ENCODE data around the gene ANKH. TPM values are rescaled to one million over a fixed set of nuclear protein-coding genes. Genes with fewer than 3 reads are reported as not detected.

Gene ANKH
- polyA plus RNA-seq, 1 donor (not counting 4 experiments of a cell fraction or from before 2014, with no cell fraction given): 13.8 TPM

GRCh38 chr5:14672484-14673394 lies 198.8 kb downstream of the ANKH start:
- FAIRE-seq (no peak), DNase-seq (ENCODE audit: low read depth, low spot score) (no peak)
- dilution Hi-C loops (cut with MboI; ENCODE audit: extremely low pct_ligation_motif_present, low sequenced_read_pairs): no loop called here
- H3K27me3 ChIP-seq (ENCODE audit: control insufficient read depth, extremely low read depth, insufficient read depth, low read length): no peaks in the 10 kb centered on the region
- peaks cover 2% of the 10 kb centered on the region for H4K20me1 ChIP-seq (ENCODE audit: control insufficient read depth, extremely low read depth, insufficient read depth, low read length)
- H3K4me3 ChIP-seq (ENCODE audit: control insufficient read depth in 2 of 3, extremely low read depth in 1 of 3, insufficient read depth in 2 of 3, low read depth in 1 of 3, low read length in 3 of 3): no peak overlapping the region
- TF ChIP-seq, protein P1, sequence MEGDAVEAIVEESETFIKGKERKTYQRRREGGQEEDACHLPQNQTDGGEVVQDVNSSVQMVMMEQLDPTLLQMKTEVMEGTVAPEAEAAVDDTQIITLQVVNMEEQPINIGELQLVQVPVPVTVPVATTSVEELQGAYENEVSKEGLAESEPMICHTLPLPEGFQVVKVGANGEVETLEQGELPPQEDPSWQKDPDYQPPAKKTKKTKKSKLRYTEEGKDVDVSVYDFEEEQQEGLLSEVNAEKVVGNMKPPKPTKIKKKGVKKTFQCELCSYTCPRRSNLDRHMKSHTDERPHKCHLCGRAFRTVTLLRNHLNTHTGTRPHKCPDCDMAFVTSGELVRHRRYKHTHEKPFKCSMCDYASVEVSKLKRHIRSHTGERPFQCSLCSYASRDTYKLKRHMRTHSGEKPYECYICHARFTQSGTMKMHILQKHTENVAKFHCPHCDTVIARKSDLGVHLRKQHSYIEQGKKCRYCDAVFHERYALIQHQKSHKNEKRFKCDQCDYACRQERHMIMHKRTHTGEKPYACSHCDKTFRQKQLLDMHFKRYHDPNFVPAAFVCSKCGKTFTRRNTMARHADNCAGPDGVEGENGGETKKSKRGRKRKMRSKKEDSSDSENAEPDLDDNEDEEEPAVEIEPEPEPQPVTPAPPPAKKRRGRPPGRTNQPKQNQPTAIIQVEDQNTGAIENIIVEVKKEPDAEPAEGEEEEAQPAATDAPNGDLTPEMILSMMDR (optimal IDR thresholded peaks at IDR 0.05 in 1 of 3, IDR thresholded peaks at IDR 0.05 in 1 of 3, conservative IDR thresholded peaks at IDR 0.05 in 1 of 3; ENCODE audit: extremely low read depth in 1 of 3, insufficient read depth in 2 of 3, low read length in 3 of 3): no peak
- no peak for TF ChIP-seq EZH2 (IDR thresholded peaks at IDR 0.05; ENCODE audit: low read length)
- no peaks in the 10 kb centered on the region for H3K9me3 ChIP-seq (ENCODE audit: control insufficient read depth, low read depth, low read length)
- peaks cover 67% of the 10 kb centered on the region for H3K4me1 ChIP-seq (ENCODE audit: control insufficient read depth, extremely low read depth, insufficient read depth, low read length)
- H3K4me2 ChIP-seq (ENCODE audit: control insufficient read depth, extremely low read depth, insufficient read depth, low read depth, low read length): peak overlapping the region; percentile 13
- peaks cover 82% of the 10 kb centered on the region for H3K79me2 ChIP-seq (ENCODE audit: control insufficient read depth, insufficient read depth, low read length)
- no peaks in the 10 kb centered on the region for H3K9me1 ChIP-seq (ENCODE audit: control insufficient read depth, extremely low read depth, insufficient read depth, low read length)
- H3K9ac ChIP-seq (ENCODE audit: control insufficient read depth, extremely low read depth, insufficient read depth, low read length): no peak overlapping the region
- peak overlapping the region; percentile 48 for H3K27ac ChIP-seq (ENCODE audit: control insufficient read depth, insufficient read depth, low read length)
- H3K36me3 ChIP-seq (ENCODE audit: control insufficient read depth in 2 of 2, extremely low read depth in 1 of 2, insufficient read depth in 2 of 2, low read length in 2 of 2): peaks cover 0 to 4% of the 10 kb centered on the region in 2 experiments
- H2AFZ ChIP-seq (ENCODE audit: control insufficient read depth, low read length): no peak overlapping the region

DNA sequence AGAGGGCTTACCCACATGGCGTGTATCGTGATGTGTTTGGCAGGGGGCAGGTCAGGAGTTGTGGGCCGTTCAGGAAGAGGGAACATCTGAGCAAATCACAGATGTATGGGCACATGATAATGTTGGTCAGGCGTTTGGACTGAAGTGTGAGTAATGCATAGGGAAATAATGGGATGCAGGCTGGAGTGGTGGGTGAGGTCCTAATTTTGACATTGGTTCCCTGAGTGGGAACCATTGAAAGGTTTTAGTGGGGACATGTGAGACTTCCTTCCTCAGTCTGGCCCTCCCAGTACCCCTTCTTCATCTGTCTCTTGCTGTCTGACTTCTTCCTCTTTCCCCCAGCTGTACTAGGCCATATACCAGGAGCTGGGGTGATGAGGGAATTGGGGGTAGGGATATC lies 199.5 kb downstream of the ANKH start:
- no peak overlapping the region for H2AFZ ChIP-seq (ENCODE audit: control insufficient read depth, low read length)
- no peak for FAIRE-seq
- no peaks in the 10 kb centered on the region for H3K27me3 ChIP-seq (ENCODE audit: control insufficient read depth, extremely low read depth, insufficient read depth, low read length)
- peaks cover 82% of the 10 kb centered on the region for H3K79me2 ChIP-seq (ENCODE audit: control insufficient read depth, insufficient read depth, low read length)
- H3K9ac ChIP-seq (ENCODE audit: control insufficient read depth, extremely low read depth, insufficient read depth, low read length): no peak overlapping the region
- dilution Hi-C loops (cut with MboI; ENCODE audit: extremely low pct_ligation_motif_present, low sequenced_read_pairs): no loop called here
- no peaks in the 10 kb centered on the region for H3K9me3 ChIP-seq (ENCODE audit: control insufficient read depth, low read depth, low read length)
- no peak for DNase-seq (ENCODE audit: low read depth, low spot score)
- H3K9me1 ChIP-seq (ENCODE audit: control insufficient read depth, extremely low read depth, insufficient read depth, low read length): no peaks in the 10 kb centered on the region
- H3K4me1 ChIP-seq (ENCODE audit: control insufficient read depth, extremely low read depth, insufficient read depth, low read length): peaks cover 67% of the 10 kb centered on the region
- H4K20me1 ChIP-seq (ENCODE audit: control insufficient read depth, extremely low read depth, insufficient read depth, low read length): peaks cover 2% of the 10 kb centered on the region
- peaks cover 0 to 7% of the 10 kb centered on the region in 2 experiments for H3K36me3 ChIP-seq (ENCODE audit: control insufficient read depth in 2 of 2, extremely low read depth in 1 of 2, insufficient read depth in 2 of 2, low read length in 2 of 2)
- TF ChIP-seq EZH2 (IDR thresholded peaks at IDR 0.05; ENCODE audit: low read length): no peak
- TF ChIP-seq, protein P1 (optimal IDR thresholded peaks at IDR 0.05 in 1 of 3, IDR thresholded peaks at IDR 0.05 in 1 of 3, conservative IDR thresholded peaks at IDR 0.05 in 1 of 3; ENCODE audit: extremely low read depth in 1 of 3, insufficient read depth in 2 of 3, low read length in 3 of 3): no peak
- H3K4me3 ChIP-seq (ENCODE audit: control insufficient read depth in 2 of 3, extremely low read depth in 1 of 3, insufficient read depth in 2 of 3, low read depth in 1 of 3, low read length in 3 of 3): no peak overlapping the region
- H3K27ac ChIP-seq (ENCODE audit: control insufficient read depth, insufficient read depth, low read length): peak overlapping the region; percentile 48
- H3K4me2 ChIP-seq (ENCODE audit: control insufficient read depth, extremely low read depth, insufficient read depth, low read depth, low read length): peak overlapping the region; percentile 13
